Fibroblast of villous mesenchyme (primary cell): Measurements from ENCODE around the gene FRMD4A. TPM values are rescaled to one million over a fixed set of nuclear protein-coding genes. Genes with fewer than 3 reads are reported as not detected.

Experiments used
- DNase-seq: peaks from one replicate; pipeline ENCODE4 v3.0.0-alpha.2; 2010; ENCODE audit warnings: low read depth
- H3K4me3 ChIP-seq: 2 replicates; pipeline ENCODE4 v1.5.1; 2011; ENCODE audit warnings: low read depth, mild to moderate bottlenecking, low read length
- CTCF ChIP-seq: IDR thresholded peaks from 2 replicates; pipeline ENCODE4 v1.5.1; 2012; ENCODE audit warnings: low read depth, mild to moderate bottlenecking, low read length; ENCODE audit not compliant: insufficient read depth
- total RNA-seq: library from RNA; depleted of rRNA; stranded (reverse); fragments of >200 nt; gene quantifications from 2 replicates; pipeline ENCODE4 v1.2.3, GENCODE V29; 2012

Gene FRMD4A
- total RNA-seq, 1 donor: 40.2 TPM

DNA sequence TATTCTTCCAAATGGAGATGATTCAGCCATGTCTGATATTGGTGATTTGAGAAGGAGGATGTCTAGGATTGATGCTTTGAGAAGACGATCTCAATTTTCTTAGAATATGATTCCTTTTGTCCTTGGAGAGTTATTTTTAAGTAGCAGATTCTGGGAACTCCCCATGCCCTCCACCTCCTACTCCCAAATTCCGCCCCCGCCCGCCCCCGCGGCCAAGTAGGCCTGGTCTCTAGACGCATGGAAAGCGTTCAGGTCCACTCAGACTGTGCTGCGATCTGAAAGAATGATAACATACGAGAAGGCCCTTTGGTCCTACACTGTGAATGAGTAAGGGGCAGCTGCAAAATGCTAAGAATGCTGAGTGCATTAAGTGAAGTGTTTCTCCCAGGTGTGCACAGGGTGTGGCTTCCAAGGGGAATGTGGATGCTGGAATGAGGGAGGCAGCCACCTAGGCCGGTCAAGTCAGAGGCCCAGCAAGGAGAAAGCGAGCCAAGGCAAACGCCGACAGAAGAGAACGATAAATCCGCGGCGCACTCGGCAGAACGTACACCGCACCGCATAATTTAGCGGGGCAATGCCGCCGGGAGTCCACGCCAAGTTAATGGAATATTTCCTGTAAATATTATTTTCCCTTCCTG is 601.7 kb downstream of the FRMD4A start:
- no peak for TF ChIP-seq CTCF
- H3K4me3 ChIP-seq: no peak overlapping the region
- DNase-seq: no peak

DNA sequence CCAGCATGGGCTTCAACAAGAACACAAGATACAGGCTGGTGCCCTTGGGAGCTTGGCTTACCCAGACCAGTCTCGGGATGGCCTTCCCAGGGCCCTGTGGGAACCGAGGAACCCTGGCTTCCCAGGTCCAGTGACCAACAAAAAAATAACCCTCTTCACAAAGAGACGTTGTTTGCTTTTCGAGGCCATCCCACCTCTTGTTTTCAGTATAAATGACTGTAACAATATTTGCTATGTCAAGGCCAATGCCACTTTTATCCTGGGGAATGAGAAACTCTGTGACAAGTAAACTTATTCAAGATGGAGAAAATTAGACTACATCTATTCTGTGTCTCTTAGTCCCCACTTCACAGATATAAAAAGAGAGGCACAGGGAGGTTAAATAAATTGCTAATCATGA is 605.1 kb downstream of the FRMD4A start:
- TF ChIP-seq CTCF: no peak

GRCh38 chr10:13724484-13724883 is 606.2 kb downstream of the FRMD4A start:
- no peak for TF ChIP-seq CTCF
- peak; percentile 96 for DNase-seq
- H3K4me3 ChIP-seq: no peak overlapping the region

More for the DNA sequence above, 605.1 kb downstream of the FRMD4A start:
- no peak for DNase-seq
- H3K4me3 ChIP-seq: no peak overlapping the region

GRCh38 chr10:13722747-13723653 is 607.7 kb downstream of the FRMD4A start:
- no peak overlapping the region for H3K4me3 ChIP-seq
- peak; percentile 50 for DNase-seq
- TF ChIP-seq CTCF: no peak

- no peak for TF ChIP-seq CTCF
- no peak overlapping the region for H3K4me3 ChIP-seq
- no peak for DNase-seq
Observed at GRCh38 chr10:13721486-13721885, 609.2 kb downstream of the FRMD4A start.

DNA sequence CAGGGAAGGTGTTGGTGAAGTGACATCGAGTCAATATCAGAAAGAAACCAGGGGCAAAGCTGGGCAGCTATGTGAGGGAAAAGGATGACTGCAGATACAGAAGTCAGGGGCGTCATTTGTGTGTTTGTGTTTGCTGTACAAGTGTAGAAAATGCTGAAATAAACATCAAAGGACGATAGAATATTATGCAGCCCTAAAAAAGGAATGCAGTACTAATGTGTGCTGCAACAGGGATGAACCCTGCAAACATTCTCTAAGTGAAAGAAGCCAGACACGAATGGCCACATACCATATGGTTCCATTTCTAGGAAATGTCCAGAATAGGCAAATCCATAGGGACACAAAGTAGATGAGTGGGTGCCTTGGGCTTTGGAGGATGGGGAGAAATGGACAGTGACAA is 610.0 kb downstream of the FRMD4A start:
- no peak overlapping the region for H3K4me3 ChIP-seq
- DNase-seq: no peak
- TF ChIP-seq CTCF: no peak
